A673 (cell line): ENCODE results near the gene MLF2. TPM values are rescaled to one million over a fixed set of nuclear protein-coding genes. Genes with fewer than 3 reads are reported as not detected.

Source experiments
- BruUV-seq: library from RNA; stranded (reverse); fragments of 400-500 nt; replicated peaks from 2 replicates; lab custom pipeline; 2021; lab: Mats Ljungman, UMichigan
- CTCF ChIA-PET: fragments of 300-600 bp; sonication (Branson Sonifier 250); formaldehyde crosslinking; loops from one replicate; lab custom pipeline; 2022; ENCODE audit warnings: antibody characterized with exemption; lab: Charles Lee
- POLR2A ChIA-PET: fragments of 300-600 bp; sonication (Branson Sonifier 250); formaldehyde crosslinking; loops from one replicate; lab custom pipeline; 2022; ENCODE audit warnings: antibody characterized with exemption; ENCODE audit not compliant: low non-redundant PET; lab: Charles Lee
- DNase-seq: peaks from one replicate; pipeline ENCODE4 v3.0.0-alpha.2; 2015; ENCODE audit warnings: low spot score
- H3K27ac ChIP-seq: fragments of 200-600 bp; sonication (generic); 2 replicates; pipeline ENCODE4 v1.5.1; 2016; ENCODE audit warnings: mixed run types, low read depth, mild to moderate bottlenecking, mixed read lengths, antibody characterized with exemption, low read length; ENCODE audit not compliant: poor library complexity, severe bottlenecking
- H3K27me3 ChIP-seq: fragments of 200-600 bp; sonication (generic); replicated peaks from 2 replicates; pipeline ENCODE4 v1.6.1; 2017; ENCODE audit warnings: mixed run types, low read depth, mild to moderate bottlenecking, mixed read lengths, antibody characterized with exemption, low read length; ENCODE audit not compliant: insufficient read depth, poor library complexity
- H3K36me3 ChIP-seq: fragments of 200-600 bp; sonication (generic); 2 replicates; pipeline ENCODE4 v1.6.1; 2016; ENCODE audit warnings: mixed run types, mild to moderate bottlenecking, mixed read lengths, antibody characterized with exemption, low read length; ENCODE audit not compliant: insufficient read depth, poor library complexity, severe bottlenecking
- H3K4me1 ChIP-seq: fragments of 200-600 bp; sonication (generic); 2 replicates; pipeline ENCODE4 v1.6.1; 2017; ENCODE audit warnings: mixed run types, mild to moderate bottlenecking, mixed read lengths, antibody characterized with exemption, low read length; ENCODE audit not compliant: insufficient read depth, poor library complexity, severe bottlenecking
- H3K4me3 ChIP-seq: fragments of 200-600 bp; sonication (generic); 2 replicates; pipeline ENCODE4 v1.5.1; 2016; ENCODE audit warnings: low read depth, mixed run types, mild to moderate bottlenecking, mixed read lengths, low read length; ENCODE audit not compliant: poor library complexity, severe bottlenecking
- H3K9me3 ChIP-seq: fragments of 200-600 bp; sonication (generic); 2 replicates; pipeline ENCODE4 v1.6.1; 2016; ENCODE audit warnings: mixed run types, low read depth, mild to moderate bottlenecking, mixed read lengths, antibody characterized with exemption, low read length; ENCODE audit not compliant: poor library complexity, severe bottlenecking
- CTCF ChIP-seq: fragments of 300-800, 200-600 bp; sonication (generic); conservative IDR thresholded peaks from 2 replicates; pipeline ENCODE4 v1.5.1; 2017; ENCODE audit warnings: low read depth, mild to moderate bottlenecking, antibody characterized with exemption, low read length, moderate library complexity, mixed read lengths
- EZH2 ChIP-seq: fragments of 200-600 bp; sonication (generic); IDR thresholded peaks from 2 replicates; pipeline ENCODE4 v1.6.1; 2017; ENCODE audit warnings: borderline replicate concordance, low read depth, mild to moderate bottlenecking, mixed read lengths, antibody characterized with exemption, low read length; ENCODE audit not compliant: poor library complexity, severe bottlenecking
- intact Hi-C: fragments of 100-400 bp; cut with micrococcal nuclease; formaldehyde crosslinking; loops from one replicate; pipeline ENCODE4 v1.10.0; 2022; ENCODE audit not compliant: unreplicated experiment
- total RNA-seq: library from RNA; stranded (reverse); gene quantifications from 2 replicates; pipeline ENCODE4 v1.2.3, GENCODE V29; 2021

The MLF2 gene
- total RNA-seq, 1 experiment from 2014 or later = 242 TPM

GRCh38 chr12:6758506-6759095, 5.7 kb upstream of the MLF2 start:
- CTCF ChIA-PET = no interaction called here

GRCh38 chr12:6757028-6757690, 4.2 kb upstream of the MLF2 start:
- ChIA-PET CTCF (no interaction called here), POLR2A (no interaction called here)
- H3K9me3 ChIP-seq = no peaks in the 10 kb centered on the region
- no peaks in the 10 kb centered on the region for H3K27me3 ChIP-seq
- no TSS peak for BruUV-seq
- no peak overlapping the region for H3K27ac ChIP-seq
- TF ChIP-seq EZH2 (no peak), CTCF (no peak)
- no peak for DNase-seq
- peaks cover 10% of the 10 kb centered on the region for H3K4me1 ChIP-seq
- H3K4me3 ChIP-seq = no peak overlapping the region
- intact Hi-C loops = no loop called here
- no peaks in the 10 kb centered on the region for H3K36me3 ChIP-seq

More at GRCh38 chr12:6758506-6759095, 5.7 kb upstream of the MLF2 start:
- DNase-seq = no peak
- TF ChIP-seq CTCF (no peak), EZH2 (no peak)
- H3K27ac ChIP-seq = no peak overlapping the region
- no peaks in the 10 kb centered on the region for H3K36me3 ChIP-seq
- POLR2A ChIA-PET = no interaction called here
- no peaks in the 10 kb centered on the region for H3K9me3 ChIP-seq
- no TSS peak for BruUV-seq
- H3K4me1 ChIP-seq = peaks cover 13% of the 10 kb centered on the region
- no peaks in the 10 kb centered on the region for H3K27me3 ChIP-seq
- H3K4me3 ChIP-seq = no peak overlapping the region
- intact Hi-C loops = no loop called here

GRCh38 chr12:6754411-6754810, 1.5 kb upstream of the MLF2 start:
- Histone ChIP-seq H3K27ac (peak overlapping the region; percentile 99), H3K4me1 (peaks cover 18% of the 10 kb centered on the region), H3K36me3 (peaks cover 27% of the 10 kb centered on the region), H3K27me3 (no peaks in the 10 kb centered on the region), H3K4me3 (no peak overlapping the region), H3K9me3 (no peaks in the 10 kb centered on the region)
- TF ChIP-seq EZH2 = no peak
- no peak for TF ChIP-seq CTCF
- BruUV-seq = no TSS peak
- ChIA-PET CTCF (interaction anchor here (0.6 to 1.5 kb wide), 6 partner anchors 18 to 118 kb away, joined by 6 to 8 read pairs (median 6); partner anchors contain the start of gene SPSB2), POLR2A (interaction anchor here (1.1 kb wide), 1 partner anchor 189 kb away, joined by 3 read pairs; the partner anchor contains the start of genes C12orf57 and RNU7-1)
- intact Hi-C loops = loop anchor here (5.0 kb wide), 1 partner anchor 183 kb away; no protein-coding TSS in a partner anchor
- no peak for DNase-seq
